ENCODE results near the gene SIPA1L2. TPM values are rescaled to one million over a fixed set of nuclear protein-coding genes. Genes with fewer than 3 reads are reported as not detected.
A peak's percentile ranks its signal among the peaks of the same experiment; 100 is the strongest.

Gene SIPA1L2
- polyA plus RNA-seq, 4 donors = 30.4 to 40.9 (median 34.6) TPM

DNA sequence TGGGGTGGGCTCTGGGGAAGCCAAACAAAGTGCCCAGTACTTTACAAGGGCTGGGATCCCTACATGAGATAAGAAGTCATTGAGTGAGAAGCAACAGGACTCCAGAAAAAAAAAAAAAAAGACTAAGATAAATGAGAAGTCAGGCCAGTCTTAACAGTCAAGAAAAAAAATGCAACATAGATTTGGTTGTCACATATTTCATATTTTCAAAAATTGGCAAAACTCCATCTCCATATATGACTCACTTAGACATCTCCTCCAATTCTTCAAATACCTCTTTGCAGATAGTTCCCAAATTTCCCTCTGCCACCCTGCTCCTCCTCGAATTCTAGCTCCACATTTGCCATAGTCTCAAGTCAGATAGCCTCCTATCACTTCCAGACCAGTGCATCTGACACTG is 20.9 kb upstream of the SIPA1L2 start:
- no peak for DNase-seq (ENCODE audit: low read depth in 4 of 4, low spot score in 3 of 4)

DNA sequence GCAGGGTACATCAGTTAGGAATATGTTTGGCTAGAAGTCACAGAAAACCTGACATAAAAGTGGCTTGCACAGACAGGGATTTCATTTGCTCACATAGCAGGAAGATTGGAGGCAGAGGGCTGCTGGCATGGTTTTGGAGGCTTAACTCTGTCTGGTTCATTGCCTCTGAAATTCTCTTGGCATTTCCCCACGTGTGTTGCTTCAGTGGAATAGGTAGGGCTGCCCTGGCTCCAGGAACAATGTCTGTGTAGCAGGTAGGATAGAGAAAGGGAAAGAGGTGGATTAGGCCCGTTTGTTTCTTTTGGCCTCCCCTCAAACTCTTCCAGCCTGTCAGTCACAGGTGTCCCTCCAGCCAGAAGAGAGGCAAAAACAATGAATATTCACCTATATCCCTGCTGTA is 20.5 kb upstream of the SIPA1L2 start:
- no peak for DNase-seq (ENCODE audit: low read depth in 4 of 4, low spot score in 3 of 4)

DNA sequence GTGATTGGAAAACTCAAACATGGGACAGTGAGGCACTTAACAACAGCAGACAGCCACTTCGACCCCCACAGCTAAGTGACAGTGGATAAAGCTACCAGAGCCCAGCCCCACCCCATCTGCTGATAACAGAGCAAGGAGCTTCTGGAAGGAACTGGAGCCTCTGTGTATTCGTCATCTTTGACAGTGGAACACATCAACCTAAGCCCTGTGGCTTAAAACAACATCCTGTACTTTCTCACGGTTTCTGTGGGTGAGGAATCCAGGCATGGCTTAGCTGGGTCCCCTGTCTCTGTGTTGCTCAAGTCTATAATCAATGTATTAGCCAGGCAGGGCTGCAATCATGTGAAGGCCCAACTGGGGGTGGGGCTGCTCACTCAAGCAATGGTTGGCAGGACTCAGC is 18.4 kb upstream of the SIPA1L2 start:
- DNase-seq (ENCODE audit: low read depth in 4 of 4, low spot score in 3 of 4) = no peak

DNA sequence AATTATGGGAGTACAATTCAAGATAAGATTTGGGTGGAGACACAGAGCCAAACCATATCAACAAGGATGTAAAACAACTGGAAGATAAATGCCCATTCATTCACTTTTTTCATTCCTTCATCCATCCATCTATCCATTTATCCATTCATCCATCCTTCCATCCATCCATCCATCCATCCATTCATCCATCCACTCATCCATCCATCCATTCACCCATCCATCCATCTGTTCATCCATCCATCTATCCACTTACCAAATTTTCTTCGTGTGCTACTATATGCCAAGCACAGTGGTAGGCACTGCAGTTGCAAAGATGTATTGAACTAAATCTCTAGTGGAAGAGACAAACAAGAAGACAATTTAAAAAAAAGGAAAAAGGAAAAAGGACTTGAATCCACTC is 14.3 kb upstream of the SIPA1L2 start:
- DNase-seq (ENCODE audit: low read depth in 4 of 4, low spot score in 3 of 4) = no peak

DNA sequence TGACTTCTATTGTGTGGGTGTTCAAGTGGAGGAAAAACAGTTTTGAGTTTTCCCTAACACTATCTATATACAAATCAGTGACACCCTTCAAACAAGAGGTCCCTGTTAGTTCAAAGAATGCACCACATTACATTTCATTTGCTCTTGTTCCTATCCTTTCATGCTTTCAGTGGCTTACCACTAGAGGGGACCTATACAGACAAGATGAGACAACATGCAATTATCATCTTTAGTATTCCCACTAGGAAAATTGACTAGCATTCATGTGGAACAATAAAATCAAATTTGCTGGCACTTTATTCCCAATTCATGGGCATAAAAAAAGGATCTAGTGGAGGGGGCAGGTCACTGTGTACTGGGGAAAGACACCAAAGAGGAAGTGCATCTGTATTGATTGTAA is 13.3 kb upstream of the SIPA1L2 start:
- DNase-seq (ENCODE audit: low read depth in 4 of 4, low spot score in 3 of 4) = no peak

DNA sequence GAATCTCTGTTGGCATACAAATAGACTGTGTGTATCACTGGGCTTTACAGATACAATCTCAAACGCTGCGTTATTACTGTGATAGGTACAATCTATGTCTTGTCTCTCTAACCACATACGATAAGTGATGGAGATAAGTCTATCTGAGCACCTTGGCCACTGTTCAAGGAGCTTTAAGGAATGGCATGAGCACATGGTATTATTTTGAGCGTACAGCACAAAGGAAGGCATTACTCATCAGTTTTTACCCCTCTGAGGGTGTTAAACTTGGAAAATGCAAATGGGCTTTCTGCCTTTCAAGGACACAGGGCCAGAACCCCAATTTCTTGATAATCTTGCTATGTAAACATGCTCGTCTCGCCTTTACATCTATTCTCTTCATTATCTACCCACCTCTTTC is 11.6 kb upstream of the SIPA1L2 start:
- no peak for DNase-seq (ENCODE audit: low read depth in 4 of 4, low spot score in 3 of 4)

DNA sequence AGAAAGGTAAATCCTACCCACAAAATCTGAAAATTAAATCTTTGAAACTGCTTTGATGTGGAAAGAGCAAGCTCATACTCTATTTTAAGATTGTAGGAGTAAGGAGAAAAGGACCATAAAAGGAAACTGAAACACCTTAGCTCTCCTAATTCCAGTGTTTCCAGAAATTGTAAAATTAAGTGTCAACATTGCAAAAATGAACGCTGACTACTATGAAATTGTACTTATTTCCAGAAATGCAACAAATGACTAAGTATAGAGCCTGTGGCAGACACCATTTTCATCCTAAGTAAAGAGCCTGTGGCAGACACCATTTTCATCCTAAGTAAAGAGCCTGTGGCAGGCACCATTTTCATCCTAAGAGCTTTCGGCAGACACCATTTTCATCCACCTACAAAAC is 6.9 kb upstream of the SIPA1L2 start:
- no peak for DNase-seq (ENCODE audit: low read depth in 4 of 4, low spot score in 3 of 4)

DNA sequence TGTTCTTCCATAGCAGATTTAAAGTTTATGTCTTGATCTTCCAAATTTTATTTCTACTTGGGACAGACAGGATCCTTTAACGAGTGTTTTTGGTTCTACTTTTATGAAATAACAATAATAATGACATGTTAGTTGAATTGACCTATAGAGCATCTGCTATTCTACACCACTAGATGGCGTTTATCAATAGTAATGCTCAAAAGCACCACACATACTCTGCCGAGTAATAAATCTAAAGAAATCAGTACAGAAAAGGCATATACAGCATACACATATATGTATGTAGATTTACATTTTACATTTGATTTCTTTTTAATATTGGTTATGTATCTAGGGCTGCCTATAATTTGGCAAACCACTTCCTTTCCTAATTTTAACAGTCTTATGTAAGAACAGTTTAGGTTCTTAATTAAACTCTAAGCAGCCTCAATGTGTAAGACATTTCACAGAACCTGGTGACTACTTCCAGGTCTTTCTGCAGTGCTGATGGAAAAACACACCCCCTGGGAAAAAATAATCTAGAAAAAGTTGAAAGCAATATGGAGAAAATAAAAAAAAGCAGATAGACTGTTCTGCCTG is 5.9 kb upstream of the SIPA1L2 start:
- DNase-seq (ENCODE audit: low read depth in 4 of 4, low spot score in 3 of 4) = no peak

DNA sequence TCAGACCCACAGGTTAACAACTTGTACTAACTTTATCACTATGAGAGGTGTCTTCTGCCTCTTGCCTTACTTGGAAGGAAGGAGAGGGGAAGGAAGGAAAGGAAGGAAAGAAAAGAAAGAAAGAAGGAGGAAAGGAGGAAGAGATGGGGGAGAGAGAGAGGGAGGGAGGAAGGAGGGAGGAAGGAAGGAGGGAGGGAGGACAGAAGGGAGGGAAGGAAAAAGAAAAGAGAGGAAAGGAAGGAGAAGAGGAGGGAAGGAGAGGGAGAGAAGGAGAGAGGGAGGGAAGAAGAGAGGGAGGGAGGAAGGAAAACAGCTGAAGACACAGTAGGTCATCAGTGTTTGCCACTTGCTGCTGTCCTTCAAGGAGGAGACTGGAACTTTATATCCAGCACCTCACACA is 5.3 kb upstream of the SIPA1L2 start:
- no peak for DNase-seq (ENCODE audit: low read depth in 4 of 4, low spot score in 3 of 4)

DNA sequence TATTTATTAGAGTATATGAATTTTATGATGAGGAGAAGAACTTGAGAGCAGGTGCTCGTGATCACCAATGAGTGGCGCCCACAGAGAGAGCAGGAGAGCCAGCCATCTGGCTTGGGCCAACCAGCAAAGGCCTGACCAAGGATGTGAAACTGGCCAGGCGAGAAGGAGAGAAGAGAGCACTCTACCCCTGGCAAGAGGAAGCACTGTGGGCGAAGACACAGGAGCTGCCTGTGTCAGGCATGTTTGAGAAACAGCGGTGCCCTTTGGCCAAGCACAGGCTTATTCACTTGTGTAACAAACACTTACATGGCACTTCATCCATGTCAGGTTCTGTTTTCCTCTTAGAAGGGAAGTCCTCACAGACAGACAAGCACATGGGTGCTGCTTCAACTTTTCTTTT is 4.2 kb upstream of the SIPA1L2 start:
- no peak for DNase-seq (ENCODE audit: low read depth in 4 of 4, low spot score in 3 of 4)

DNA sequence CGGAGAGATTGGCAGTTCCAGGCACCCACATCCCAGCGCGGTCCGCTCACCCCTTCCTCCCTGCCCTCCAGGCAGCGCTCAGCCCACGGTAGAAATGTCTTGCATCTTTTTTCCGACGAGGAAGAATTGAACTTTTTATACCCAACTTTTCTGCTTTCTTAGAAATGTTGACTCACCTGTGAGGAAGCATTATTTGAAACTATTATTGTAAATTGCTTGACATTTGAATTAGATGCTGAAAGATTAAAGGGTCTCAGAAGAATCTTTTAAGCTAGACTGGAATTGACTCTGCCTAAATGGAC is 912 bp upstream of the SIPA1L2 start:
- no peak for DNase-seq (ENCODE audit: low read depth in 4 of 4, low spot score in 3 of 4)

DNA sequence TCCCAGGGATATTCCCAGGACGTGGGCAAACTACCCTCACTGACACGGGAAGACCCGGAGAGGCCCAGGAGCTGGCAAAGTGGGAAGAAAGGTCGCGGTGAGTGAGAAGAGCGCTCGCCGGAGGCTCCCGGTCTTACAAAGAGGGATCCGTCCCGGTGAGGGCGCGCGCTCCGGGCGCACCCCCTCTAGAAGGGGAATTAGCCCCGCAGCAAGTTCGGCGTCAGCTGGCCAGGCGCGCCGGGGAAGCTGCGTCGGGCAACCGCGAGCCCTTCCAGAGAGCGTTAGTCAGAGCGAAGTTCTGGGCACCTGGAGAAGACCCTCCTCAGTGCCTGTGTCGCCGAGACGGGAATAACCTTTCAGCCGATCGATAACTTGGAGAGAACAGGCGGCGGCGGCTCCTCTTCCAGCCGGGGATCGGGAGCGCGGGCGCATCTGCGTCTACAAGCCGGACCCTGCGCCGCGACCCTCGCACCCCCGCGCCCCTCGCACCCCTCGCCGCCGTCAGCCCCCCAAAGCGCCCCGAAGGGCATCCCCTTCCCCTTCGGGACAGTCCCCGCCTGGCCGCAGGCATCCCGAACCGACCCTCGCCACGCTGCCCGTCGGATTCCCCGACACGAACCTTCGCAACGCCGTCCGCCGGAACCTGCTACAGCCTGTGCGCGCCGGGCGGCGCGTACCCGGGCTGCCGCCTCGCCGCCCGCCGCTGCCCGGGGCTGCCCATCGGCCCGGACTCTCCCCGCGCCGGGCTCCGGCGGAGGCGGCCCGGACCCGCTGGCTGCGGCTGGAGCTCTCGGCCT is 485 bp downstream of the SIPA1L2 start:
- DNase-seq (ENCODE audit: low read depth in 4 of 4, low spot score in 3 of 4) = no peak

DNA sequence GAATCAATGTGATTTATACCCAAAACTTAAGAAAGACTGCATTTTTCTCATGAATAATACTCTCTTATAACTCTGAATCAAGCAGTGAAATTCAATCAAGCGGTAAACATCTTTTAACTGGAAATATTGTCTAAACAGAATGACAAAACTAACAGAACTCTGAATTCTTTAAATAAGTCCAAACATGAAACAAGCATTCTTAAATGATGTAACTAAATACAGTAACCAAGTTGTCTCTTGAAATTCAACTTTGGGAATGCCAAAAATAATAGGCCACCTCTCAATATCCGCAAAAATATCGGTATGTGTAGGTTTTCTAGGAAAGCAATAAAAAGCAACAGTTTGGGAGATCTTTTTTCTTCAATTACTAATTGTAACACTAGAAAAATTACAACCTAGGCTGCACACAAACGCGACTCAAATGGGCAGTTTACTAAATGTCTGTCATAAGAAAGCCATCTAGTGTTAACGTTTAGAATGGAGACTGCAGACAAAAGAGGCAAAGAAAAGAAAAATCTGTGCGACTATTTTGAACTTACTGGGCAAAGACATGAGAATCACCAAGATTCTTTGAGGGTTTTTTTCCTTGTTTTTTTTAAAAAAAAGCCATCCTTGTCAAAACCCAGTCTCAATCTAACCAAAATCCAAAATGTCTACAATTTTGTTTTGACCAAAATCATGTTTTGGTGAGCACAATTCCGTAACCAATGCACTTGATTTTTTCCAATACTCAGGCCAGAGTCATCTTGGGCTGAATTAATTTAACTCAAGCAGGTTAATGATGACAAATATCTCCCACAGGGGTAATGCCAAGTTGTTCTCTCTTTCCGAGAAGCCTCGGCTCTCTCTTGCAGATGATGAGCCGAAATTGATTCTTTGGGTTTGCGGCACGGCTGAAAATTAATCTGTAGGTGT is 1.3 kb downstream of the SIPA1L2 start:
- DNase-seq (ENCODE audit: low read depth in 4 of 4, low spot score in 3 of 4) = no peak

DNA sequence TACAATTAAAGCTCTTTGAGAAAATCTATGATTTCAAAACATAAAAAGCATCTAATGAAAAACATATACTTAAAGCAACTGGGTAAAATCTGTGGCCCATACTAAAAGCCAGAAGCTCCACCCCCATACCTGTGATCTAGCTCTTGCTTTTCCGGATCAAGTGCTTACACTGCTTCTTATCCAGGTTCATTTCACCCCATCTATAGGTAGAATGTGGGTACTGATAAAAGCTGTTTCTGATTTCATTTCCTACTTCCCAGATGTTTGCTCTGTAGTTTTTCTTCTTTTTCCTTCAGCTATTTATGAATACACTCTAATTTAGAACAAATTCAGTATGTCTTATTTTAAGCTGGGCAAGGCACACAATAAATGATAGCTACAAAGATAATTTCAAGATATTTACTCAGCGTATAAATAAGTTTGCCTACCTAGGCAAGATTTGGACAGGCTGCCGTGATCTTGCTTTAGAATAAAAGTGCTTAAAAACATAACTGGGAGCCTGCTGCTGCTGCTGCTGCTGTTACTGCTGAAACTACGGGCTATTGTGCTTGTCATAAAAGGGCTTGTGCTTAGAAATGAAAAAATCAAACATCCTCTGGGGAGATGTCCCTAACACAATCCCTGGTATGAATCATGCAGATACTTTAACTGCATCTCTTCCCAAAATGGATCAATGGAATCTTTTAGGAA is 2.1 kb downstream of the SIPA1L2 start:
- DNase-seq (ENCODE audit: low read depth in 4 of 4, low spot score in 3 of 4) = peak in 1 of 4 donors; percentile 56

DNA sequence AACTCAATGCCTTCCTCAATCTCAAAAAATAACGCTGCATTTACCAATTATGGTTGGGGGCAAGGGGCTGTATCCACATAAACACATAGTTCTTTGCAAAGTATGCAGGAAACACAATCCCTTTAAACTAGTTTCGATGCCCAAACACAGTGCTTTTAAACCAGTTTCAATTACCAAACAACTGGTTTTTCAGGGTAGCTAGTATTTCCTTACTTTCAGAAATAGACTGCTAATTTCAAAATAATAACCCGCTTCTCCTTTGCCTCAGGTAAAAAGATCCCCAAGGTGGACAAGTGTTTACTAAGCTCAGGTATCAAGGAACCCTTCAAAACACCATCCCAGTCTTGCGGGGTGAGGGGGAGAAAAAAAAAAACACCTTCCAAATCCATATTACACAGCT is 2.8 kb downstream of the SIPA1L2 start:
- no peak for DNase-seq (ENCODE audit: low read depth in 4 of 4, low spot score in 3 of 4)

DNA sequence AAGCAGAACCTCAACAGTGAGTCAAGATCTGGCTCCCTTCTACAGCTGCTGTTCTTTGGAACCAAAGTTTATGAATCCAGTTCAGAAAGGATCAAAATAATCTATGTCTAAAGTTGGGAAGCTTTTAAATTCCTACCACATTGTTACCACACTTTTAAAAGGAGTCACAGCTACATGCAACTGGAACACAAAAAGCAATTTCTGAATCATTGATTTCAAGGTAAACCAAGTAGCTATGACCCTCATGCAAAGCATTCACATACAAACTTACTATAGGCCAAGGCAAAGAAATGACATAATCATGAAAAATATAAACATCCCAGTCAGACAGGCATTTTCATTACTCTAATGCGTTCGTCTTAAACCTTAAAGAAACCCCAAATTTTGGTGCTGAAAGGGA is 3.5 kb downstream of the SIPA1L2 start:
- no peak for DNase-seq (ENCODE audit: low read depth in 4 of 4, low spot score in 3 of 4)

DNA sequence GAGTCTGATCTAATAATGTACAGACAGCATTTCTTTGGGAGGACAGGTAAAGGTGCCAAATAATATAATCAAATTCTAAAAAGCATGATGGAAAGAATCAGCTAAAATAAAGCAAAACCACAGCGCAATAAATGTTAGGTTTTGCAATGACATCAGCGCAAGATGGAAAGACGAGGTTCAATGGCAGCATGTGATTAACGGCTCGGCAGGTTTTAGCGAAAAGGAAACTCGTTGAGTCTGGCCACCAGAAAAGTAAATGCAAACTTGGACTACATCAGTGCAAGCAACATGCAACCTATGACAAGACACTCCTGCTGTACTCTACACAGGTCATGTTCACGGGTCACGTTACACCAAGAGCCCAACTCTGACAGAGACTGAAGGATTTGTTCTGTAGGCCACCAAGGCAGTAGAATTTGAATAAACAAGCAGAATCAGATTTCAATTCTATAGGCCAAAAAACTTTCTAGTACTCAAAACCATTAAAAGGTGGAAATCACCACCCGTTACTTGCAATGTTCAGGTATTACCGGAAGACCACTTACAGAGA is 4.5 kb downstream of the SIPA1L2 start:
- no peak for DNase-seq (ENCODE audit: low read depth in 4 of 4, low spot score in 3 of 4)

DNA sequence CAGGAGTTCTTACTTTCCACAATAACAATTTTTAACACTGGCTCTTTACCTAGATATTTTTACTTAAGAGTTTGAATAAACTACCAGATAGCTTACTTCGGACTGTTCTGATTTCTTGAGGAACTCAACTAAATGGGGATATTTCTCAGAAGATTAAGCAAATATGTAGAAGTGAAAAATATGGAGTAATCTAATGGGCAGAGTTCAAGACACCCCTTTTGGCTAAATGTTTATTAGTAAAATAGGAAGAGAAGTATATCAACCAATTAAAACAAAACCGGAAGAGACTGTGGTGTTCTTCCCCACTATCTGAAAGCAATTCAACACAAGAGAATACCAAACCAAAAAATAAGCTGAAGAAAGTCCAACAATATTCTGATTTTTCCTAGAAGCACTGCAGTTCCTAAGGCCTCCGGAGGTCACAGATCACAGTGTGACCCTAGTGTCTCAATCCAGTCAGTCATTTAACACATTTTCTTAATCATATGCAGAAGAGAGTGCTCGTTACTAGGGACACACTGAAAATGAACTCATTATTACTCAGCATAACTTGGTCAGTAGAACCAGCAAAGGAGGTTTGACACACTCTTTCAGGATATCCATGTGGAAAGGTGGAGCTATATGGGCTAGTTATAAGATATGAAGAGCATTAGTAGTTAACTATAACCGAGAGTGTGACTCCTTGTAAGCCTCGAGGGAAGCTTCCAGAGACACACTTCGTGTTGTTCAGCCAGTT is 5.2 kb downstream of the SIPA1L2 start:
- DNase-seq (ENCODE audit: low read depth in 4 of 4, low spot score in 3 of 4) = no peak

DNA sequence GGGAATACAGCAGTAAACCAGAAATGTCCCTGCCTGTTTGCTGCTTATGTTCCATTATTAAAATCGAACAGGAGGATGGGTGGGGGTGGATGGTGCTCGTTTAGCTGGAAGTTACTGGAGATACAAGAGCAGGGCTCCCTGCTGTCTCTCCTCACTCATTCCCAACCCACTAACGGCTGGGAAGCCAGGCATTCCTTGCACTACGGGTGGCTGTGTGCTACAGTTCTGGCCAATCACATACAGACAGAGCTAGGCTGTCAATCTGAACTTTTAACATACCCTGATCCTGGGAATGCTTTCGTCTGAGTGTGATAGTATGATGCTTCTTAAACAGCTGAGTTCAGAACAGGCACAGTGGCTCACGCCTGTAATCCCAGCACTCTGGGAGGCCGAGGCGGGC is 7.0 kb downstream of the SIPA1L2 start:
- DNase-seq (ENCODE audit: low read depth in 4 of 4, low spot score in 3 of 4) = no peak

DNA sequence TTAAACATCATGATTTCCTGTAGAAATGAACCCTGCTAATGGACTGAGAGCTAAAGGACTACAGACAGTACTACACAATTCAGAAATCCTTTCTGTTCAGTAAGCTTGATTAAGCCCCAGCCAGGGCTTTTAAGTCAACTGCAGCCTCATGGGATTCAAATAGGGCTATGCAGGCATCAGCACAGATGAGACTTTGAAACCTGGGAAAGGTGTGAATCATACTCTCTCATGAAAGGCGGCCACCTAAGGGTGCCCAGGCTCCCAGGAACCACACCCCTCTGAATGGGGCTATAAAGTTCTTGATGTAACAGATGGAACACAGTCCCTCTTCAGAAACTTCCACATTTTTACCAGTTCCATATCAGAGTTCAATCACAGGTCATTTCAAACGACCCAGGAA is 7.6 kb downstream of the SIPA1L2 start:
- DNase-seq (ENCODE audit: low read depth in 4 of 4, low spot score in 3 of 4) = no peak
